K562 (cell line): ENCODE results near the gene PCP2. TPM values are rescaled to one million over a fixed set of nuclear protein-coding genes. Genes with fewer than 3 reads are reported as not detected.
A peak's percentile ranks its signal among the peaks of the same experiment; 100 is the strongest.

Experiments used
- ADNP ChIP-seq: fragments of 200-800 bp; sonication (Bioruptor generic); IDR thresholded peaks from 2 replicates; pipeline ENCODE4 v1.6.1; 2016; ENCODE audit warnings: missing genetic modification characterization, missing compliant biosample characterization
- BDP1 ChIP-seq: IDR thresholded peaks from 3 replicates; pipeline ENCODE4 v1.6.1; 2011; ENCODE audit not compliant: insufficient read length, insufficient read depth
- CHD1 ChIP-seq: fragments of 200-600 bp; sonication (generic); IDR thresholded peaks from one replicate; pipeline ENCODE4 v1.6.1; 2012; ENCODE audit warnings: mild to moderate bottlenecking, moderate library complexity, low read length, inconsistent platforms
- CREM ChIP-seq: IDR thresholded peaks from 2 replicates; pipeline ENCODE4 v1.6.1; 2014; ENCODE audit warnings: antibody characterized with exemption, low read depth
- DIDO1 ChIP-seq: fragments of 450-650 bp; IDR thresholded peaks from 2 replicates; pipeline ENCODE4 v1.6.1; 2016; ENCODE audit warnings: low read depth, missing biosample characterization, missing genetic modification characterization
- FOXM1 ChIP-seq, 2 experiments: fragments of 450-650 bp in 1 of 2; sonication (generic) in 1 of 2; formaldehyde crosslinking in 1 of 2; IDR thresholded peaks; 2 replicates each; pipeline versions ENCODE4 v1.6.1 to v1.9.0; 2017 to 2022; ENCODE audit warnings: low read depth in 2 of 2, mild to moderate bottlenecking in 2 of 2, missing genetic modification reagents in 1 of 2, moderate library complexity in 1 of 2
- GTF2F1 ChIP-seq: IDR thresholded peaks from 2 replicates; pipeline ENCODE4 v1.6.1; 2011; ENCODE audit warnings: low read depth, low read length, improper control_type of control experiment
- KAT7 ChIP-seq: sonication (generic); formaldehyde crosslinking; IDR thresholded peaks from 2 replicates; pipeline ENCODE4 v1.8.0; 2022; ENCODE audit warnings: missing genetic modification reagents, mild to moderate bottlenecking, borderline replicate concordance
- MAFF ChIP-seq: IDR thresholded peaks from 2 replicates; pipeline ENCODE4 v1.6.1; 2012; ENCODE audit warnings: low read length, improper control_type of control experiment
- MAZ ChIP-seq, 2 experiments: fragments of 450-650 bp in 1 of 2; sonication (generic) in 1 of 2; formaldehyde crosslinking; IDR thresholded peaks in 1 of 2; conservative IDR thresholded peaks in 1 of 2; 2 replicates each; pipeline versions ENCODE4 v1.4.0 to v1.5.0; 2020; ENCODE audit warnings: mild to moderate bottlenecking in 1 of 2, missing genetic modification reagents in 1 of 2
- NCOA6 ChIP-seq: fragments of 450-650 bp; IDR thresholded peaks from 2 replicates; pipeline ENCODE4 v1.6.1; 2017; ENCODE audit warnings: mild to moderate bottlenecking
- POLR2AphosphoS5 ChIP-seq: IDR thresholded peaks from 2 replicates; pipeline ENCODE4 v1.6.1; 2011; ENCODE audit warnings: mild to moderate bottlenecking, low read depth, low read length, moderate library complexity; ENCODE audit not compliant: control insufficient read depth, insufficient read depth
- SLC30A9 ChIP-seq: fragments of 250-450 bp; sonication (Bioruptor Pico); IDR thresholded peaks from 2 replicates; pipeline ENCODE4 v1.8.0; 2022; ENCODE audit warnings: mild to moderate bottlenecking, moderate library complexity
- SMAD2 ChIP-seq: fragments of 150-350 bp; IDR thresholded peaks from 2 replicates; pipeline ENCODE4 v1.6.1; 2014; ENCODE audit warnings: low read depth, mild to moderate bottlenecking, low read length
- SMAD4 ChIP-seq: fragments of 250-450 bp; sonication (Bioruptor Pico); conservative IDR thresholded peaks from 2 replicates; pipeline ENCODE4 v1.8.0; 2021; ENCODE audit warnings: inconsistent platforms, mild to moderate bottlenecking, moderate library complexity
- SMARCA4 ChIP-seq: fragments of 450-650 bp; IDR thresholded peaks from 2 replicates; pipeline ENCODE4 v1.6.1; 2016
- SP2 ChIP-seq: IDR thresholded peaks from 2 replicates; pipeline ENCODE4 v1.6.1; 2011; ENCODE audit warnings: mild to moderate bottlenecking, low read depth, low read length, moderate library complexity; ENCODE audit not compliant: poor library complexity, severe bottlenecking; ENCODE audit errors: extremely low read depth
- TFE3 ChIP-seq: fragments of 450-650 bp; formaldehyde crosslinking; IDR thresholded peaks from 2 replicates; pipeline ENCODE4 v1.4.0; 2020; ENCODE audit warnings: mild to moderate bottlenecking, mixed read lengths
- TOE1 ChIP-seq, 2 experiments: fragments of 450-650 bp in 1 of 2; sonication (generic) in 1 of 2; formaldehyde crosslinking in 1 of 2; IDR thresholded peaks; 2 replicates each; pipeline versions ENCODE4 v1.7.1 to v1.8.0; 2016 to 2022; ENCODE audit warnings: borderline replicate concordance in 2 of 2, mild to moderate bottlenecking in 2 of 2, antibody characterized with exemption in 1 of 2, inconsistent platforms in 1 of 2, low read depth in 1 of 2, missing genetic modification reagents in 1 of 2, moderate library complexity in 1 of 2
- WHSC1 ChIP-seq: IDR thresholded peaks from one replicate; pipeline ENCODE4 v1.6.1; 2012; ENCODE audit warnings: low read length, control low read depth, inconsistent platforms
- polyA plus RNA-seq, 8 experiments: library from polyadenylated mRNA; depleted of rRNA in 4 of 8; stranded (reverse) in 5 of 8; unstranded in 3 of 8; fragments of >200 nt; fragmentation: Nextera tagmentation in 2 of 8; fragmentation: Illumina TruSeq in 1 of 8; extraction: Ambion mirVana in 2 of 8; extraction: Trizol in 1 of 8; gene quantifications; 2 replicates each; pipeline versions ENCODE4 v1.2.1 to v1.2.3, GENCODE V29; 2011 to 2014; ENCODE audit warnings: inconsistent platforms in 1 of 8, missing spikeins in 1 of 8
- total RNA-seq, 7 experiments: library from RNA; depleted of rRNA in 6 of 7; stranded (reverse); fragments of >200 nt in 6 of 7; fragmentation: Illumina TruSeq in 2 of 7; extraction: Trizol in 2 of 7; gene quantifications; 2 replicates each; pipeline versions ENCODE4 v1.2.1 to v1.2.3, GENCODE V29; 2011 to 2021; ENCODE audit warnings: low replicate concordance in 1 of 7
- TF ChIP-seq, protein P1 (sequence below): sonication (generic); formaldehyde crosslinking; IDR thresholded peaks from 2 replicates; pipeline ENCODE4 v1.8.0; 2022; ENCODE audit warnings: mild to moderate bottlenecking, missing genetic modification reagents

PCP2 gene
- total and polyA plus RNA-seq, 9 of the 15 experiments (the other 6 are each of a cell fraction or from before 2014, with no cell fraction given) = 0.17 to 1.3 (median 0.49) TPM; not detected in 3

DNA sequence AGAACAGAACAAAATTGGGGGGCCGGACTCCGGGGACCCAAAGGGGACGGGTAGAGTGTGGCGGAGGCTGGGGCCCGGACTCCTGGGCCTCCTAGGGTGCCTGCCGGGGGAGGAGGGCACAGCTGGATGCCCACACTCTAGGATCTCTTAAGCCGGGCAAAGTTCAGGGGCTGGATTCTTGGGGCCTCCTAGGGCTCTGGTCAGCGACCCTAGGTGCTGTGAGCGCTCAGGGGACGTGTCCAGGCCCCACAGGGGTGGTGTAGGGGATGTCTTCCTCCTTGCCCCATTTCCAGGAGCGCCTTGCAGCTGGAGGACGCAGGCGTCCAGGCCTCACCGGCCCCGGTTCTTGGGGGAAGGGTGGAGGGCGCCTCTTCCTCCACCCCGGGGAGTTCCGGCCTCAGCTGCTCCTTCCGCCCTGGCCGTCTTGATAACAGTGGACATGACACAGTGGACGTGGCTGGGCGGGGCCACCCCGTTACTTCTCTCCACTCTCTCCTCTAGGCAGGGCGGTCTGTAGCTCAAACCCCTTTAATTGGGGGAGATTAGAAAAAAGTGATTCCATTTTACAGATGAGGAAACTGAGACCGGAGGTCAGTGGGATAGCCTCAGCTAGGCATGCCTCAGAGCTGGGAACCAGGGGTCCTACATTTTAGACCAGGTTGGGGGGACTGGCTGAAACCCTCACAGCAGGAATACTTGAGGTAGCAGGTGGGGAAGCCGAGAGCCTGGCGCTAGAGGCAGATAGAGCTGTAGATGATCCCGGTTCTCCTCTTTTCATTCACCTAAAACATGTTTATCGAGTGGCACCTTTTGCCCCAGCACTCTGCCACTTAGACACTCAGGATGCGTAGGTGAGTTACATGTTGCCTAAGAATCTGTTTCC is 4.1 kb upstream of the PCP2 start (continued):
- no peak for TF ChIP-seq TFE3
- no peak for TF ChIP-seq GTF2F1
- no peak for TF ChIP-seq FOXM1 (IDR thresholded peaks at IDR 0.05; ENCODE audit: low read depth)
- no peak for TF ChIP-seq FOXM1 (CRISPR knock-in tag; IDR thresholded peaks at IDR 0.05; ENCODE audit: low read depth)
- TF ChIP-seq SMAD4 = no peak
- TF ChIP-seq BDP1 = no peak
- no peak for TF ChIP-seq TOE1 (IDR thresholded peaks at IDR 0.05; ENCODE audit: borderline replicate concordance)
- no peak for TF ChIP-seq TOE1 (CRISPR knock-in tag; IDR thresholded peaks at IDR 0.05; ENCODE audit: borderline replicate concordance, low read depth)
- no peak for TF ChIP-seq KAT7
- TF ChIP-seq, protein P1, sequence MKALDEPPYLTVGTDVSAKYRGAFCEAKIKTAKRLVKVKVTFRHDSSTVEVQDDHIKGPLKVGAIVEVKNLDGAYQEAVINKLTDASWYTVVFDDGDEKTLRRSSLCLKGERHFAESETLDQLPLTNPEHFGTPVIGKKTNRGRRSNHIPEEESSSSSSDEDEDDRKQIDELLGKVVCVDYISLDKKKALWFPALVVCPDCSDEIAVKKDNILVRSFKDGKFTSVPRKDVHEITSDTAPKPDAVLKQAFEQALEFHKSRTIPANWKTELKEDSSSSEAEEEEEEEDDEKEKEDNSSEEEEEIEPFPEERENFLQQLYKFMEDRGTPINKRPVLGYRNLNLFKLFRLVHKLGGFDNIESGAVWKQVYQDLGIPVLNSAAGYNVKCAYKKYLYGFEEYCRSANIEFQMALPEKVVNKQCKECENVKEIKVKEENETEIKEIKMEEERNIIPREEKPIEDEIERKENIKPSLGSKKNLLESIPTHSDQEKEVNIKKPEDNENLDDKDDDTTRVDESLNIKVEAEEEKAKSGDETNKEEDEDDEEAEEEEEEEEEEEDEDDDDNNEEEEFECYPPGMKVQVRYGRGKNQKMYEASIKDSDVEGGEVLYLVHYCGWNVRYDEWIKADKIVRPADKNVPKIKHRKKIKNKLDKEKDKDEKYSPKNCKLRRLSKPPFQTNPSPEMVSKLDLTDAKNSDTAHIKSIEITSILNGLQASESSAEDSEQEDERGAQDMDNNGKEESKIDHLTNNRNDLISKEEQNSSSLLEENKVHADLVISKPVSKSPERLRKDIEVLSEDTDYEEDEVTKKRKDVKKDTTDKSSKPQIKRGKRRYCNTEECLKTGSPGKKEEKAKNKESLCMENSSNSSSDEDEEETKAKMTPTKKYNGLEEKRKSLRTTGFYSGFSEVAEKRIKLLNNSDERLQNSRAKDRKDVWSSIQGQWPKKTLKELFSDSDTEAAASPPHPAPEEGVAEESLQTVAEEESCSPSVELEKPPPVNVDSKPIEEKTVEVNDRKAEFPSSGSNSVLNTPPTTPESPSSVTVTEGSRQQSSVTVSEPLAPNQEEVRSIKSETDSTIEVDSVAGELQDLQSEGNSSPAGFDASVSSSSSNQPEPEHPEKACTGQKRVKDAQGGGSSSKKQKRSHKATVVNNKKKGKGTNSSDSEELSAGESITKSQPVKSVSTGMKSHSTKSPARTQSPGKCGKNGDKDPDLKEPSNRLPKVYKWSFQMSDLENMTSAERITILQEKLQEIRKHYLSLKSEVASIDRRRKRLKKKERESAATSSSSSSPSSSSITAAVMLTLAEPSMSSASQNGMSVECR (CRISPR knock-in tag) = no peak
- 0 out of 2 replicates have a peak, but pooled peaks have one; percentile 72 for TF ChIP-seq NCOA6
- TF ChIP-seq MAZ (CRISPR knock-in tag; conservative IDR thresholded peaks at IDR 0.05 in 1 of 2, IDR thresholded peaks at IDR 0.05 in 1 of 2) = peak; percentile 30 to 79; a peak in 2 of 4 replicates
- peak; percentile 95 for TF ChIP-seq CHD1
- no peak for TF ChIP-seq DIDO1
- TF ChIP-seq SLC30A9 (CRISPR knock-in tag) = no peak
- TF ChIP-seq ADNP = no peak
- peak; percentile 50; the same call in 1 of the 2 replicates for TF ChIP-seq POLR2AphosphoS5
- no peak for TF ChIP-seq MAFF
- TF ChIP-seq SMAD2 = no peak
- no peak for TF ChIP-seq SMARCA4
- no peak for TF ChIP-seq WHSC1
- TF ChIP-seq SP2 = no peak
- peak; percentile 80 for TF ChIP-seq CREM
